Stimulated activated naive B cell treated with anti-CD40 and anti-IgM and Interleukin-4, amounts not matched to agents 10 μg/mL and 1 μg/mL and 100 μg/mL, for 72 hours (primary cell): ENCODE data around the gene CTRB2.
"Not testable (repeated sequence)": the region's sequence is repeated elsewhere in the genome, so short reads cannot be mapped to it uniquely, and the experiment has no call there.

Experiments
- ATAC-seq, 2 donors: fragments of 150-1000 bp; cut with Tn5 transposase; replicated peaks; 2 replicates each; pipeline ENCODE4 v1.10.0; 2021; ENCODE audit warnings: moderate library complexity in 1 of 2
- DNase-seq: peaks from one replicate; pipeline ENCODE4 v3.0.0; 2021
- H3K27ac Mint-ChIP-seq: one replicate; pipeline ENCODE4 v1.8.0; 2022; ENCODE audit warnings: mild to moderate bottlenecking, mixed read lengths
- H3K27me3 Mint-ChIP-seq, 2 donors: one replicate each; pipeline ENCODE4 v1.8.0; 2022; ENCODE audit warnings: mixed read lengths in 2 of 2
- H3K36me3 Mint-ChIP-seq, 2 donors: one replicate each; pipeline ENCODE4 v1.8.0; 2022; ENCODE audit warnings: mixed read lengths in 2 of 2, mild to moderate bottlenecking in 1 of 2
- H3K4me1 Mint-ChIP-seq, 2 donors: one replicate each; pipeline ENCODE4 v1.8.0; 2022; ENCODE audit warnings: mixed read lengths in 2 of 2, mild to moderate bottlenecking in 1 of 2
- H3K4me3 Mint-ChIP-seq, 2 donors: one replicate each; pipeline ENCODE4 v1.8.0; 2022; ENCODE audit warnings: mild to moderate bottlenecking in 2 of 2, mixed read lengths in 2 of 2, moderate library complexity in 1 of 2
- H3K9me3 Mint-ChIP-seq, 2 donors: one replicate each; pipeline ENCODE4 v1.8.0; 2022; ENCODE audit warnings: mixed read lengths in 2 of 2, mild to moderate bottlenecking in 1 of 2

The CTRB2 gene

DNA sequence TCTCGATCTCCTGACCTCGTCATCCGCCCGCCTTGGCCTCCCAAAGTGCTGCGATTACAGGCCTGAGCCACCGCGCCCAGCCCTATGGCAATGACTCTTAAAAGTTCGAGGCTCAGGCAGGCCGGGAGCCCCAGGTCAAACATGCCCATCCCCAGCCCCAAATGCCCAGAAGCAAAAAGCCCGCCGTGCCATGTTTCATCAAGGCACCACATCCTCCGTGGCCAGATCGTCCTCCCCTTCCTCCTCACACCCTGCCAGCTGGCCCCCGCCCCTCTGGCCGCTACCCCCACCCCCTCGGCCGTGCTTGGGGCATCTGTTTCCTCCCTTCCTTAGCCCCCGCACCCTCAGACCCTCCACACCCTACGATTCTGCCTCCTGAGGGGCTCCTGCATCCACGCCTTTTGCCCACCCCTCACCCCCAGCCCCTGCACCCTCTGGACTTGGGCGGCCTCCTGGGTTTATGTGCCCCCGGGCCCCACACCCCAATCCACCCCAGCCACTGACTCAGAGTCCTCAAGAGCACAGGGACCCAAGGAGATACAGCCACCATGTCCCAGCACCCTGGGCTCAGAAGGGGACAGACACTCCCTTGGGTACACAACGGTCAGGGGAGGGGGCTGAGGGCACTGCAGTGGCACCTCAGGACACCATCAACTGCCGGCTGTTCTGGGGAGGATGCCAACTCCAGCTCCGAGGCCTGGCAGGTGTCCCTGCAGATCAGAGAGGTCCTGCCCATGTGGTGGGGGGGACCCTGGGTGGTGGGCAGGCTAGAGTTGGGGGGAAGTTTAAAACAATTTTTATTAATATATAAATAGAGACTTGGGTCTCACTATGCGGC lies 18.9 kb upstream of the CTRB2 start:
- no peaks in the 10 kb centered on the region for H3K4me1 Mint-ChIP-seq
- no peaks in the 10 kb centered on the region for H3K9me3 Mint-ChIP-seq
- H3K27ac Mint-ChIP-seq: no peak overlapping the region
- no peaks in the 10 kb centered on the region for H3K36me3 Mint-ChIP-seq
- no peak for ATAC-seq
- no peak overlapping the region for H3K4me3 Mint-ChIP-seq
- no peak for DNase-seq
- peaks cover 61 to 76% of the 10 kb centered on the region in 2 donors for H3K27me3 Mint-ChIP-seq

DNA sequence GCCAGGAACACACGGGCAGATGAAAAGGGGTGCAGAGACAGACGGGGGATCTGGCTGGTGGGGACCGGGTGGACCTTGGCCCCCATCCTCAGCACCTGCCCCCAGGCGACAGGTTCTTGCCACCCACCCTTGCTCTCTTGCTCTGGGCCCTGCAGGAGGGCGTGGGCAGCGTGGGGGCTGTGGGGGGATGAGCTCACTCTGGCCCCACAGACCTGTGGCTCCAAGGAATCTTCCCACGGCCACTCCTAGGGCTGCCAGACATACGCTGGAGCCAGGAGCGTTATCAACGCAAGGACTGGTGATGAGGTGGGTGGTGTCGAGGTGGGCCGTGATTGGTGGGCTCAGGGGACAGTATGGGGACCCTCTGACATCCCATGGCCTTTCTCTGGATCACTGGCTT lies 18.1 kb upstream of the CTRB2 start:
- H3K27ac Mint-ChIP-seq: no peak overlapping the region
- H3K27me3 Mint-ChIP-seq: peaks cover 55 to 68% of the 10 kb centered on the region in 2 donors
- ATAC-seq (no peak), DNase-seq (no peak)
- peaks cover 0 to 5% of the 10 kb centered on the region in 2 donors for H3K4me1 Mint-ChIP-seq
- no peaks in the 10 kb centered on the region for H3K9me3 Mint-ChIP-seq
- H3K4me3 Mint-ChIP-seq: no peak overlapping the region
- no peaks in the 10 kb centered on the region for H3K36me3 Mint-ChIP-seq

DNA sequence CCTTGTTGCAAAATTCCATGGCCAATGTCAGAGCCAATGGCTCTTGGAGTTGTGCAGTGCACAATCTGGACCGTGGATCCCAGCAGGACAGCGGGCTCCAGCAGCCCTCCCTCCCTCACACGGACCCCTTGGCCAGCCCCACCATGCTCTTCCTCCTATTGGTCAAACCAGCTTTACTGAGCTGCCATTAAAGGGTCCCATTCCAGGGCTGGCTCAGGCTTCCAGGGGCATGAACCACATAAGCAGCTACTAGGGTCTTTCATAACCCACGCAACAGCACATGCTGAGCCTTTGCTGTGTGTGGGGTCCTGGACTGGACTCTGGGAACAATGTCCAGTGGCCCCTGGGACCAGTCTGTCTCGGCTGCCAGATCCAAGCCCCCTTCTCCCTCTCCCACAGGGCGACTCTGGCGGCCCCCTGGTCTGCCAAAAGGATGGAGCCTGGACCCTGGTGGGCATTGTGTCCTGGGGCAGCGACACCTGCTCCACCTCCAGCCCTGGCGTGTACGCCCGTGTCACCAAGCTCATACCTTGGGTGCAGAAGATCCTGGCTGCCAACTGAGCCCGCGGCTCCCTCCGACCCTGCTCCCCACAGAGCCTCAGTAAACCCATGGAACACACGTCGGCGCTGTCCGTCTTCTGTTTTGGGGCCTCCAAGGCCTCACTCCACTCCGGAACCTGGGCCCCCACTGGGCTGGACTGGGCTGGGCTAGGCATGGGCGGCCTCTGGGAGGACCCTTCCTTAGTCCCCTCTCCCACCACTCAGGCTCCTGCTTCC lies 17.5 kb upstream of the CTRB2 start:
- no peaks in the 10 kb centered on the region for H3K9me3 Mint-ChIP-seq
- DNase-seq (no peak), ATAC-seq (no peak)
- H3K36me3 Mint-ChIP-seq: no peaks in the 10 kb centered on the region
- peaks cover 50 to 62% of the 10 kb centered on the region in 2 donors for H3K27me3 Mint-ChIP-seq
- H3K27ac Mint-ChIP-seq: no peak overlapping the region
- no peak overlapping the region for H3K4me3 Mint-ChIP-seq
- peaks cover 4 to 11% of the 10 kb centered on the region in 2 donors for H3K4me1 Mint-ChIP-seq

DNA sequence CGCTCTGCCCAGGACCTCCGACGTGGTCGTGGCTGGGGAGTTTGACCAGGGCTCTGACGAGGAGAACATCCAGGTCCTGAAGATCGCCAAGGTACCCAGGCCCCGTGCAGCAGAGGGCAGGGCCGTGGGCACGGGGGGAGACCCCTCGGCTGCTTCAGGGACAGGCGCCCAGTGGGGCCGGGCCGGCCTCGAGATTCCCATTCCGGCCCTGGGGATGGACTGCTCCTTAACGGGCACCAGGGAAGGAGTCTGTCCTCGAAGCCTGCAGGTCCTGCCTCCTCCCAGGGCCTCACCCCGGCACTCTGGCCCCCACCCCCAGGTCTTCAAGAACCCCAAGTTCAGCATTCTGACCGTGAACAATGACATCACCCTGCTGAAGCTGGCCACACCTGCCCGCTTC lies 16.2 kb upstream of the CTRB2 start:
- peaks cover 40 to 49% of the 10 kb centered on the region in 2 donors for H3K27me3 Mint-ChIP-seq
- H3K9me3 Mint-ChIP-seq, H3K4me3 Mint-ChIP-seq, H3K27ac Mint-ChIP-seq, H3K36me3 Mint-ChIP-seq, DNase-seq, ATAC-seq: not testable (repeated sequence)
- H3K4me1 Mint-ChIP-seq: peaks cover 9 to 17% of the 10 kb centered on the region in 2 donors

DNA sequence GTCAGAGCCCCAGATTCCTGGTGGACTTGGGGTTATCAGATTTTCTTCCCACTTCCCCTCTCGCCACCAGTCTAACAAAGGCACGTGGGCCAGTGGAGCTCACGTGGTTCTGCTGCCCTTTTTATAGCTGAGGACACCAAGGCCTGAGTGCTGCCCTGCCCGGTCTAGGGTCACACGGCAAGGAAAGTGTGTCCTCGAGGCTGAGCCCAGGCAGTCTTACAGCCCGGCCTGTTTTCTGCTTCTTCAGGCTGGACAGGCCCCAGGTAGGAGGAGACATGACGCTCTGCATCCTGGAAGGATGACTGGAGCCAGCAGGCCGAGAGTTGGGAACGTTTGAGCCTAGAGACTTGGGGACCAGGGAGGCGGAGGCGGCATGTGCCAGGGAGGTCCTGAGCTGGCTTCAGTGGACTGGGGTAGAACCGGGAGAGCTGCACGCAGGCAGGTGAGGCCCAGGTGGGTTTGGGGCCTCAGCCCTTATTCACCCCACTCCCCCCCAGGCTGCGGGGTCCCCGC lies 15.4 kb upstream of the CTRB2 start:
- Mint-ChIP-seq H3K4me3 (no peak overlapping the region), H3K36me3 (no peaks in the 10 kb centered on the region), H3K4me1 (peaks cover 9 to 19% of the 10 kb centered on the region in 2 donors), H3K27me3 (peaks cover 32 to 41% of the 10 kb centered on the region in 2 donors), H3K27ac (no peak overlapping the region), H3K9me3 (no peaks in the 10 kb centered on the region)
- no peak for DNase-seq
- no peak for ATAC-seq

DNA sequence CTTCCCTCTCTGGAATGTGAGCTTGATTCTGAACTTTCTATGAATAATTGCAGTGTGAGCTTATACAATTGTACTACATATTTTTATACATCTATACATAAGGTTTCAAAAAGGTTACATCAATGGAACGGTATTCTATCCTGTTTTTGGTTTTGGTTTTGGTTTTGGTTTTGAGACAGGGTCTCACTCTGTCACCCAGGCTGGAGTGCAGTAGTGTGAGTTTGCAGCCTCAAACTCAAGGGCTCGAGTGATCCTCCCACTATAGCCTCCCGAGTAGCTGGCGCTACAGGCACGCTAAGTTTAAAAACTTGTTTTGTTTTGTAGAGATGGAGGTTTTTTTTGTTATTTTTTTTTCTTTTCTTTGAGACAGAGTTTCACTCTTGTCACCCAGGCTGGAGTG lies 12.9 kb upstream of the CTRB2 start:
- Mint-ChIP-seq H3K27me3 (peaks cover 14 to 26% of the 10 kb centered on the region in 2 donors), H3K27ac (peak overlapping the region; percentile 47), H3K4me1 (peaks cover 9 to 19% of the 10 kb centered on the region in 2 donors), H3K4me3 (peak overlapping the region in 1 of 2 donors; percentile 44), H3K36me3 (no peaks in the 10 kb centered on the region), H3K9me3 (no peaks in the 10 kb centered on the region)
- no peak for ATAC-seq
- DNase-seq: no peak

DNA sequence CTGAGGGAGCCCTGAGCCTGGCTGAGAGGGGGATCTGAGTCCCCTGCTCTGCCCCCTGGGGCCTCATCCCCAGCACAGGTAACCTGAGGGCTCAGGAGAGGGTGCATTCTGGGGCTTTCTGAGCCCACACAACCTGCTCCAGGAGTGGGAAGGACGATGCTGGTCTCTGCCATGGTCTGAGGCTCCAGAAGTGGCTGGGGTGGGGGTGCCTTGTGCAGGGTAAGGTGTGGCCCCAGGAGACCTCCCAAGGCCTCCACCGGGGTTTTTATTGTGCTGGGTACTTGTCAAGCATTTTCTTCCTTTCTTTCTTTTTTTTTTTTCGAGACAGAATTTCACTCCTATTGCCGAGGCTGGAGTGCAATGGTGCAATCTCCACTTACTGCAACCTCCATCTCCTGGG lies 12.1 kb upstream of the CTRB2 start:
- H3K27ac Mint-ChIP-seq: no peak overlapping the region
- ATAC-seq (no peak), DNase-seq (no peak)
- no peaks in the 10 kb centered on the region for H3K9me3 Mint-ChIP-seq
- H3K27me3 Mint-ChIP-seq: peaks cover 6 to 21% of the 10 kb centered on the region in 2 donors
- H3K4me1 Mint-ChIP-seq: peaks cover 9 to 19% of the 10 kb centered on the region in 2 donors
- no peak overlapping the region for H3K4me3 Mint-ChIP-seq
- H3K36me3 Mint-ChIP-seq: no peaks in the 10 kb centered on the region

DNA sequence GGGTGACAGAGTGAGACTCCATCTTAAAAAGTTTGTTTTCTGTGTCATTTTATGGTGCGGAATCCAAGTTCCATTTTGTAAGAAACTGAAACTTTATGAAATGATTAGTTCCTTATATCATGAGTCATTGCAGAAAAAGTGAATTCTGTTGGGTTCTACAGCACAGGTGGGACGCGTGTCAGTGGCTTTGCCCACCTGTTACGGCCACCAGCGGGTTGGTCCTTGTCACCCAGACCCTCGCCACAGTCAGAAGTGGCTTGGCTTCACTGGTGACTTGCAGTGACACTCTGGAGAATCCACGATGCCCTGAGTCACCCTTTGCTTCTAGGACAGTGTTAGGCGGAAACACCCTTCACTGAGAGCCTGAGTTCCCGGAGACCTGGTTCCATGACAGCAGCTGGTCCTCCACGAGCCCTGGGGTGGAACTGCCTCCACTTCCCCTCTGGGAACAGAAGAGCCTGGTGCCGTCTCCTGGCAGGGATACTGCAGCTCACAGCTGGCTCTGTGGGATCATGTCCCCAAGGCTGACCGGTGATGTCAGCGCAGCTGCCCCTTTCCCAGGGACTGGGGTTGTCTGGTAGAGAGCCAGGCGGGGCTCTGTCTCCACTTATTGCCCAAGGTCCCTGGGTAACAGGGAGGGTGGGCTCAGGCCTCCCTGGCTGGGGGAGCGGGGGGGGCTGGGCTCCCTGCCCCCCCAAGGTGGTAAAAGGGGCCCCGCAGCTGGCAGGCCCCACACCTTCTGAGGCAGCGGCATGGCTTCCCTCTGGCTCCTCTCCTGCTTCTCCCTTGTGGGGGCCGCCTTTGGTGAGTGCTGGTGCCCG lies 11.5 kb upstream of the CTRB2 start, which contains the start of gene CTRB1:
Gene CTRB1 (plus strand): TSS at position 733 of the 821 bp plus-strand sequence. CDS start 20 bp downstream, at position 753.
- no peaks in the 10 kb centered on the region for H3K36me3 Mint-ChIP-seq
- ATAC-seq: peak; percentile 78 to 83
- H3K9me3 Mint-ChIP-seq: no peaks in the 10 kb centered on the region
- peak; percentile 27 for DNase-seq
- H3K4me3 Mint-ChIP-seq: peak within 1 kb of the TSS in 1 of 2 donors; percentile 44
- peaks cover 9 to 19% of the 10 kb centered on the region in 2 donors for H3K4me1 Mint-ChIP-seq
- peaks cover 6 to 25% of the 10 kb centered on the region in 2 donors for H3K27me3 Mint-ChIP-seq
- H3K27ac Mint-ChIP-seq: peak within 1 kb of the TSS; percentile 47

DNA sequence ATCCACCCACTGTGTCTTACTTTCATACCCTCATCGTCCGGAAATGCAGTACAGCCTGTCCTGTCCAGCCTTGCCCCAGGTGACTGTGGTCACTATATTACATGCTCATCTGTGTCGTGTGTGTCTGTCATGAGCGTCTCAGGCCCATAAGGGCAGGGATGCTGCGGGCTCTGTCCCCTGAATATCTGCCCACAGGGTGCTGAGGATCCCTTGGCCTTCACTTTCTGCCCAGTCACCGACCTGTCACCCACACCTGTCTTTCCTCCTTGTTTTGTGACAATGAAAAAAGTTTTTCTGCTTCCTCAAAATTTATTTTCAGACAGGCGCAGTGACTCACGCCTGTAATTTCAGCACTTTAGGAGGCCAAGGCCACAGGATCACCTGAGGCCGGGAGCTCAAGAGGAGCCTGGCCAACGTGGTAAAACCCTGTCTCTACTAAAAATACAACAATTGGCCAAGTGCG lies 10.5 kb upstream of the CTRB2 start:
- ATAC-seq (peak in 1 of 2 donors; percentile 24), DNase-seq (no peak)
- H3K4me3 Mint-ChIP-seq: no peak overlapping the region
- no peak overlapping the region for H3K27ac Mint-ChIP-seq
- H3K4me1 Mint-ChIP-seq: peaks cover 9 to 19% of the 10 kb centered on the region in 2 donors
- no peaks in the 10 kb centered on the region for H3K9me3 Mint-ChIP-seq
- no peaks in the 10 kb centered on the region for H3K36me3 Mint-ChIP-seq
- peaks cover 13 to 30% of the 10 kb centered on the region in 2 donors for H3K27me3 Mint-ChIP-seq

DNA sequence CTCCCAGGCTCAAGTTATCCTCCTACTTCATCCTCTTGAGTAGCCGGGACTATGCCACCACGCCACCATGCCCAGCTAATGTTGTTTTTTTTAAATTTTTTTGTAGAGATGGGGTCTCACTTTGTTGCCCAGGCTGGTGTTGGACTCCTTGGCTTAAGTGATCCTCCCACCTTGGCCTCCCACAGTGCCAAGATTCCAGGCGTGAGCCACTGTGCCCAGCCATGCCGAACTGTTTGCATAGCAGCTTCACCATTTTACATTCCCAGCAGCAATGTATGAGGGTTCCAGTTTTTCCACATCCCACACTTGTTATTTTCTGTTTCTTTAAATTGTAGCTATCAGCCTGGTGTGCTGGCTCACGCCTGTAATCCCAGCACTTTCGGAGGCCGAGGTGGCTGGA lies 9.6 kb upstream of the CTRB2 start:
- Mint-ChIP-seq H3K9me3 (no peaks in the 10 kb centered on the region), H3K4me3 (no peak overlapping the region), H3K4me1 (peaks cover 9 to 19% of the 10 kb centered on the region in 2 donors), H3K36me3 (no peaks in the 10 kb centered on the region), H3K27ac (no peak overlapping the region), H3K27me3 (peaks cover 15 to 30% of the 10 kb centered on the region in 2 donors)
- ATAC-seq (no peak), DNase-seq (no peak)

DNA sequence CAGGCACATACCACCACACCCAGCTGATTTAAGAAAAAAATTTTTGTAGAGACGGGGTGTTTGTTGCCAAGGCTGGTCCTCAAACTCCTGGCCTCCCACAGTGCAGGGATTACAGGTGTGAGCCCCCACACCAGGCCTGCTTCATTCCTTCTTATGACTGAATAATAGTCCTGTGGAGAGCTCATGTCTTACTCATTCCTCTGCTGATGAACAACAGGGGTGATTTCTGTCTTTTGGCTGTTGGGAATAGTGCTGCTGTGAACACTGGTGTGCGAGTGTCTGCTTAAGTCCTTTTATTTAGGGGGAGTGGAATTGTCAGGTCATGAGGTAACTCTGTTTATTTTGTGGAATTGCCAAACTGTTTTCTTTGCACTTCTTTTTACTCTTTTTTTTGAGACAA lies 9.2 kb upstream of the CTRB2 start:
- Mint-ChIP-seq H3K27me3 (peaks cover 15 to 30% of the 10 kb centered on the region in 2 donors), H3K4me3 (no peak overlapping the region), H3K27ac (no peak overlapping the region), H3K4me1 (peaks cover 9 to 19% of the 10 kb centered on the region in 2 donors), H3K9me3 (no peaks in the 10 kb centered on the region), H3K36me3 (no peaks in the 10 kb centered on the region)
- DNase-seq (no peak), ATAC-seq (no peak)

DNA sequence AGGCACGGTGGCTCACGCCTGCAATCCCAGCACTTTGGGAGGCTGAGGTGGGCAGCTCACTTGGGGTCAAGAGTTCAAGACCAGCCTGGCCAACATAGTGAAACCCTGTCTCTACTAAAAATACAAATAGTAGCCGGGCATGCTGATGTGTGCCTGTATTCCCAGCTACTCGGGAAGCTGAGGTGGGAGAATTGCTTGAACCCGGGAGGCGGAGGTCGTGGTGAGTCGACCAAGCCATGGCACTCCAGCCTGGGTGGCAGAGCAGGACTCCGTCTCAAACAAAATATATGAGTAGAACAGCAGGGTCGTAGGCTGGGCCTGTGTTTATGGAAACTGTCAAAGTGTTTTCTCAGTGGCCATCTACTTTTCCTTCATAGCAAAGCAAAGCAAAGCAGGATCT lies 4.3 kb upstream of the CTRB2 start:
- DNase-seq: not testable (repeated sequence)
- peaks cover 18 to 46% of the 10 kb centered on the region in 2 donors for H3K27me3 Mint-ChIP-seq

DNA sequence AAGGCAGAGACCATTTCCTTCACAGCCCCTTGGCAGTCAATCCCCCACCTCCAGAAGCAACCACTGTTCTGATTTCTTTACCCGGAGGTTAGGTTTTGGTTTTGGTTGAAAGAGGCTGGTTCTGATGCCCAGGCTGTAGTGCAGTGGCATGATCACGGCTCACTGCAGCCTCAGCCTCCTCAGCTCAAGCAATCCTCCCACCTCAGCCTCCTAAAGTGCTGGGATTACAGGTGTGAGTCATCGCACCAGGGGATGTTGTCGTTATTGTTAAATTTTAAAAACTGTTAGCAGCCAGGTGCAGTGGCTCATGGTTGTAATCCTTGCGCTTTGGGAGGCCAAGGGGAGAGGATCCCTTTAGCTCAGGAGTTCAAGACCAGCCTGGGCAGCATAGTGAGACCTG lies 3.0 kb upstream of the CTRB2 start:
- H3K9me3 Mint-ChIP-seq: no peaks in the 10 kb centered on the region
- DNase-seq (no peak), ATAC-seq (no peak)
- H3K27me3 Mint-ChIP-seq: peaks cover 18 to 39% of the 10 kb centered on the region in 2 donors
- no peaks in the 10 kb centered on the region for H3K36me3 Mint-ChIP-seq
- no peak overlapping the region for H3K4me3 Mint-ChIP-seq
- H3K4me1 Mint-ChIP-seq: no peaks in the 10 kb centered on the region
- H3K27ac Mint-ChIP-seq: no peak overlapping the region

More for the DNA sequence above, 4.3 kb upstream of the CTRB2 start:
- not testable (repeated sequence) for ATAC-seq, H3K4me1 Mint-ChIP-seq, H3K9me3 Mint-ChIP-seq, H3K27ac Mint-ChIP-seq, H3K36me3 Mint-ChIP-seq, H3K4me3 Mint-ChIP-seq

DNA sequence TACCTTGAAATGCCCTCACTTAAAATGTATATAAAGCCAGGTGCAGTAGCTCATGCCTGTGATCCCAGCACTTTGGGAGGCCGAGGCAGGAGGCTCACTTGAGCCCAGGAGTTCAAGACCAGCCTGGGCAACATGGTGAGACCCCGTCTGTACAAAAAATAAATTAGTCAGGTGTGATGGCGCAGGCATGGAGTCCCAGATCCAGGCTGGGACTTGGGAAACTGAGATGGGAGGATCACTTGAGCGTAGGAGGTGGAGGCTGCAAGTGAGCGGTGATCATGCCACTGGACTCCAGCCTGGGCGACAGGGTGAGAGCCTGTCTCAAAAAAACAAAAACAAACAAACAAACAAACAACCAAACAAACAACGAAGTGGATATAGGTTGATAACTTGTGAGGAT lies 2.6 kb upstream of the CTRB2 start:
- H3K36me3 Mint-ChIP-seq, ATAC-seq, H3K27ac Mint-ChIP-seq, H3K4me3 Mint-ChIP-seq, H3K9me3 Mint-ChIP-seq, H3K4me1 Mint-ChIP-seq, DNase-seq: not testable (repeated sequence)
- peaks cover 18 to 39% of the 10 kb centered on the region in 2 donors for H3K27me3 Mint-ChIP-seq
